PFSK-1 (cell line): ENCODE results near the gene SLC35F1.

Source experiments
- POLR2AphosphoS5 ChIP-seq: IDR thresholded peaks from 2 replicates; pipeline ENCODE4 v1.6.1; 2012; ENCODE audit warnings: low read depth, mild to moderate bottlenecking, control low read depth, low read length, moderate library complexity
- SIN3A ChIP-seq: IDR thresholded peaks from 2 replicates; pipeline ENCODE4 v1.6.1; 2012; ENCODE audit warnings: mild to moderate bottlenecking, low read length, moderate library complexity, borderline replicate concordance; ENCODE audit not compliant: insufficient read depth
- TAF1 ChIP-seq: IDR thresholded peaks from 2 replicates; pipeline ENCODE4 v1.6.1; 2012; ENCODE audit warnings: low read length, control low read depth, borderline replicate concordance; ENCODE audit not compliant: insufficient read depth
- TF ChIP-seq, protein P1 (sequence below), 2 experiments: IDR thresholded peaks; 2 replicates each; pipeline versions ENCODE4 v1.6.1 to v1.8.0; 2011 to 2012; ENCODE audit warnings: low read depth in 2 of 2, low read length in 2 of 2, control low read depth in 1 of 2, inconsistent platforms in 1 of 2, mild to moderate bottlenecking in 1 of 2, moderate library complexity in 1 of 2; ENCODE audit not compliant: insufficient read depth in 1 of 2

DNA sequence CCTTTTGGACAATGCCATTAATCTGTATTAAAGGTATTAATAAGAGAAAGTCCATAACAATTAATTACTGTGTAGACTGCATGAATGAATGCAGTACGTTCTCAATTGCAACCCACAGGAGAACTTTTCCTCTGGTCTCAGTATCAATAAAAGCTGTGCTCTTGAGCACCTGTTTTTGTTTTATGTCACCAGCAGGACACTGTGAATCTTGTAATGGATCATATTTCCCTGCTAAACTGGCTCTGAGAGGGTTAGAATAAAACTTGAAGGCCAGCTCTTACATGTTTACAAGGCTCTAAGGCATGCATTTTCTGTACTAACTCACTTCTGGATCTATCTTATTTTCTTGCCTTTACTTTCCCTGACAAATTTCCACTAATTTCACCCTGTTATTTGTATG lies 426.7 kb downstream of the SLC35F1 start:
- TF ChIP-seq TAF1, result no peak
- TF ChIP-seq POLR2AphosphoS5, result no peak
- no peak for TF ChIP-seq SIN3A
- TF ChIP-seq, protein P1, sequence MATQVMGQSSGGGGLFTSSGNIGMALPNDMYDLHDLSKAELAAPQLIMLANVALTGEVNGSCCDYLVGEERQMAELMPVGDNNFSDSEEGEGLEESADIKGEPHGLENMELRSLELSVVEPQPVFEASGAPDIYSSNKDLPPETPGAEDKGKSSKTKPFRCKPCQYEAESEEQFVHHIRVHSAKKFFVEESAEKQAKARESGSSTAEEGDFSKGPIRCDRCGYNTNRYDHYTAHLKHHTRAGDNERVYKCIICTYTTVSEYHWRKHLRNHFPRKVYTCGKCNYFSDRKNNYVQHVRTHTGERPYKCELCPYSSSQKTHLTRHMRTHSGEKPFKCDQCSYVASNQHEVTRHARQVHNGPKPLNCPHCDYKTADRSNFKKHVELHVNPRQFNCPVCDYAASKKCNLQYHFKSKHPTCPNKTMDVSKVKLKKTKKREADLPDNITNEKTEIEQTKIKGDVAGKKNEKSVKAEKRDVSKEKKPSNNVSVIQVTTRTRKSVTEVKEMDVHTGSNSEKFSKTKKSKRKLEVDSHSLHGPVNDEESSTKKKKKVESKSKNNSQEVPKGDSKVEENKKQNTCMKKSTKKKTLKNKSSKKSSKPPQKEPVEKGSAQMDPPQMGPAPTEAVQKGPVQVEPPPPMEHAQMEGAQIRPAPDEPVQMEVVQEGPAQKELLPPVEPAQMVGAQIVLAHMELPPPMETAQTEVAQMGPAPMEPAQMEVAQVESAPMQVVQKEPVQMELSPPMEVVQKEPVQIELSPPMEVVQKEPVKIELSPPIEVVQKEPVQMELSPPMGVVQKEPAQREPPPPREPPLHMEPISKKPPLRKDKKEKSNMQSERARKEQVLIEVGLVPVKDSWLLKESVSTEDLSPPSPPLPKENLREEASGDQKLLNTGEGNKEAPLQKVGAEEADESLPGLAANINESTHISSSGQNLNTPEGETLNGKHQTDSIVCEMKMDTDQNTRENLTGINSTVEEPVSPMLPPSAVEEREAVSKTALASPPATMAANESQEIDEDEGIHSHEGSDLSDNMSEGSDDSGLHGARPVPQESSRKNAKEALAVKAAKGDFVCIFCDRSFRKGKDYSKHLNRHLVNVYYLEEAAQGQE (IDR thresholded peaks at IDR 0.05; ENCODE audit: insufficient read depth in 1 of 2, low read depth in 2 of 2, low read length in 2 of 2), result no peak
